Jurkat, Clone E6-1 (cell line): ENCODE measurements around the gene SIL1.
"Not testable (repeated sequence)": the region's sequence is repeated elsewhere in the genome, so short reads cannot be mapped to it uniquely, and the experiment has no call there.

Source experiments
- DNase-seq: peaks from one replicate; pipeline ENCODE4 v3.0.0-alpha.2; 2011; ENCODE audit warnings: low read depth, low spot score
- H3K4me3 ChIP-seq: 2 replicates; pipeline ENCODE4 v1.5.1; 2011; ENCODE audit warnings: mild to moderate bottlenecking, low read length, control low read depth, moderate library complexity

The SIL1 gene

GRCh38 chr5:139090581-139090980, 107.6 kb downstream of the SIL1 start:
- no peak for DNase-seq
- H3K4me3 ChIP-seq = no peak overlapping the region

- DNase-seq = peak; percentile 7
- H3K4me3 ChIP-seq = no peak overlapping the region
Measured at GRCh38 chr5:139088024-139088423, 110.1 kb downstream of the SIL1 start.

- DNase-seq = no peak
- no peak overlapping the region for H3K4me3 ChIP-seq
Measured at GRCh38 chr5:139082813-139083498, 115.2 kb downstream of the SIL1 start.

- no peak for DNase-seq
- H3K4me3 ChIP-seq = no peak overlapping the region
Measured at GRCh38 chr5:139079991-139080610, 118.1 kb downstream of the SIL1 start.

GRCh38 chr5:139079225-139079990, 118.8 kb downstream of the SIL1 start:
- no peak for DNase-seq
- no peak overlapping the region for H3K4me3 ChIP-seq

GRCh38 chr5:139078345-139078744, 119.8 kb downstream of the SIL1 start:
- peak; percentile 60 for DNase-seq
- H3K4me3 ChIP-seq = no peak overlapping the region

- DNase-seq = no peak
Measured at GRCh38 chr5:139077899-139078298, 120.3 kb downstream of the SIL1 start.

GRCh38 chr5:139076111-139076510, 122.1 kb downstream of the SIL1 start:
- no peak overlapping the region for H3K4me3 ChIP-seq
- no peak for DNase-seq

More at GRCh38 chr5:139077899-139078298, 120.3 kb downstream of the SIL1 start:
- H3K4me3 ChIP-seq = no peak overlapping the region

GRCh38 chr5:139075066-139076050, 122.8 kb downstream of the SIL1 start:
- no peak for DNase-seq
- no peak overlapping the region for H3K4me3 ChIP-seq

GRCh38 chr5:139073956-139074355, 124.2 kb downstream of the SIL1 start:
- not testable (repeated sequence) for DNase-seq

GRCh38 chr5:139068494-139069151, 129.5 kb downstream of the SIL1 start:
- no peak overlapping the region for H3K4me3 ChIP-seq
- DNase-seq = no peak

More at GRCh38 chr5:139073956-139074355, 124.2 kb downstream of the SIL1 start:
- H3K4me3 ChIP-seq = not testable (repeated sequence)

GRCh38 chr5:139068060-139068459, 130.1 kb downstream of the SIL1 start:
- DNase-seq = no peak
- no peak overlapping the region for H3K4me3 ChIP-seq

GRCh38 chr5:139065306-139065705, 132.9 kb downstream of the SIL1 start:
- H3K4me3 ChIP-seq = no peak overlapping the region
- DNase-seq = no peak

GRCh38 chr5:139064613-139065012, 133.6 kb downstream of the SIL1 start:
- no peak for DNase-seq
- H3K4me3 ChIP-seq = no peak overlapping the region

- H3K4me3 ChIP-seq = no peak overlapping the region
- no peak for DNase-seq
Measured at GRCh38 chr5:139063664-139064054, 134.5 kb downstream of the SIL1 start.

- H3K4me3 ChIP-seq = no peak overlapping the region
- no peak for DNase-seq
Measured at GRCh38 chr5:139062910-139063663, 135.1 kb downstream of the SIL1 start.

GRCh38 chr5:139061856-139062255, 136.3 kb downstream of the SIL1 start:
- H3K4me3 ChIP-seq = no peak overlapping the region
- DNase-seq = no peak

GRCh38 chr5:139061274-139061673, 136.9 kb downstream of the SIL1 start:
- no peak for DNase-seq
- no peak overlapping the region for H3K4me3 ChIP-seq
